GM18519 (cell line): Measurements from ENCODE around the gene PTPN4.

Source experiments
- ATAC-seq: cut with Tn5 transposase; IDR thresholded peaks from one replicate; pipeline ENCODE4 v1.9.1; 2021; ENCODE audit warnings: mild to moderate bottlenecking, moderate library complexity; ENCODE audit not compliant: unreplicated experiment, low FRiP score

The PTPN4 gene, protein sequence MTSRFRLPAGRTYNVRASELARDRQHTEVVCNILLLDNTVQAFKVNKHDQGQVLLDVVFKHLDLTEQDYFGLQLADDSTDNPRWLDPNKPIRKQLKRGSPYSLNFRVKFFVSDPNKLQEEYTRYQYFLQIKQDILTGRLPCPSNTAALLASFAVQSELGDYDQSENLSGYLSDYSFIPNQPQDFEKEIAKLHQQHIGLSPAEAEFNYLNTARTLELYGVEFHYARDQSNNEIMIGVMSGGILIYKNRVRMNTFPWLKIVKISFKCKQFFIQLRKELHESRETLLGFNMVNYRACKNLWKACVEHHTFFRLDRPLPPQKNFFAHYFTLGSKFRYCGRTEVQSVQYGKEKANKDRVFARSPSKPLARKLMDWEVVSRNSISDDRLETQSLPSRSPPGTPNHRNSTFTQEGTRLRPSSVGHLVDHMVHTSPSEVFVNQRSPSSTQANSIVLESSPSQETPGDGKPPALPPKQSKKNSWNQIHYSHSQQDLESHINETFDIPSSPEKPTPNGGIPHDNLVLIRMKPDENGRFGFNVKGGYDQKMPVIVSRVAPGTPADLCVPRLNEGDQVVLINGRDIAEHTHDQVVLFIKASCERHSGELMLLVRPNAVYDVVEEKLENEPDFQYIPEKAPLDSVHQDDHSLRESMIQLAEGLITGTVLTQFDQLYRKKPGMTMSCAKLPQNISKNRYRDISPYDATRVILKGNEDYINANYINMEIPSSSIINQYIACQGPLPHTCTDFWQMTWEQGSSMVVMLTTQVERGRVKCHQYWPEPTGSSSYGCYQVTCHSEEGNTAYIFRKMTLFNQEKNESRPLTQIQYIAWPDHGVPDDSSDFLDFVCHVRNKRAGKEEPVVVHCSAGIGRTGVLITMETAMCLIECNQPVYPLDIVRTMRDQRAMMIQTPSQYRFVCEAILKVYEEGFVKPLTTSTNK

DNA sequence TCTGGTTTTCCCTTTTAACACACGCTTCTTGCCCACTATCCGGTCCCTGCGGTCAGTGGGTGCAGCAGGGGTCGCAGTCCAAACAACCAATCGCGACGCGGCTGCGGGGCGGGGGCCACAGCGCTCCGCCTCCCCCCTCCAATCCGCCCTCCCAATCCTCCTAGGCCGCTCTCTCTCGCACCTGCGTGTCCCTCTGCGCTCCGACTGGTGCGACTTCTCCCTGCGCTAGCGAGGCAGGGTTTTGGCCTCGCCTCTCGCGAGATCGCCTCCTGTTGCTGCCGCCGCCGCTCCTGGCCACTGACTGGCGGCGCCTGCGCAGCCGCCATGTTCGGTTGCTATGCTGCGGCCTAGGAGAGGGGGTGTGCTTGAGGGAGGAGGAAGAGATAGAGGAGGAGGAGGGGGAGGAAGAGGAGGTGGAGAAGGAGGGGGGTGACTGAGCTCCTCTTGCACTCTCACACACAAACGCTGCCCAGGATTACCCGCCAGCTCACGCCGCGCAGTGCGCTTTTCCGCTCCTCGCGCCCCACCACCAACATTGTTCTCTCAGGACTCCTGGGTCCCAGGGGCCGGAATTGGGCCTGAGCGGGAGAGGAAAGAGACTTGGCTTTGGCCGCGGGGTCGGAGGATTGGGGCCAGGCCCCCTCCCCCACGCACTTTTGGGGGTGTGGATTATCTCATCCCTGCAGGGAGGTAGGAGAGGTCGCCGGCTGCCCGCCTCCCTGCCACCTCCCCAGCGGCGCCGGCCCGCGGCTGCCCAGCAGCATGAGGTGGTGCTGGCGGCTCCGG is at the start of gene PTPN4:
TSS of gene PTPN4 (plus strand) at position 472 of the 786 bp plus-strand sequence. CDS start 49,932 bp downstream, outside the sequence.
- ATAC-seq = peak; percentile 95

DNA sequence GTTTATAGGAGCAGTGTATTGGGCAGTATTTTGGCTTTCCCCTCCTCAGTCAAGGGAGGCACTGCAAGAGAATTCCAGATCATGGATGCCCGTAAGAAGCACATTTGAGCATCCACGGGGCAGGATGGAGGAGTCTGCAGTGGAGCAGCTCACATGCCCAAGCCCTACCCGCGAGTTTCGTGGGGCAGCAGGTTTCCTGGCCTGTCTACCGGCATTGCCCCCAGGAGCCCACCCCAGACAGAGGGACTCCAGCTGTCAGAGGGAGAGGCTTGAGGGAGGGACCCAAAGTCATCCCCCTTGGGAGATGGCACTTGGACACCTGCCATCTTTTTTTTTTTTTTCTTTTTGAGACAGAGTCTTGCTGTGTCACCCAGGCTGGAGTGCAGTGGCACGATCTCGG is 49.4 kb upstream of the PTPN4 start:
- no peak for ATAC-seq

DNA sequence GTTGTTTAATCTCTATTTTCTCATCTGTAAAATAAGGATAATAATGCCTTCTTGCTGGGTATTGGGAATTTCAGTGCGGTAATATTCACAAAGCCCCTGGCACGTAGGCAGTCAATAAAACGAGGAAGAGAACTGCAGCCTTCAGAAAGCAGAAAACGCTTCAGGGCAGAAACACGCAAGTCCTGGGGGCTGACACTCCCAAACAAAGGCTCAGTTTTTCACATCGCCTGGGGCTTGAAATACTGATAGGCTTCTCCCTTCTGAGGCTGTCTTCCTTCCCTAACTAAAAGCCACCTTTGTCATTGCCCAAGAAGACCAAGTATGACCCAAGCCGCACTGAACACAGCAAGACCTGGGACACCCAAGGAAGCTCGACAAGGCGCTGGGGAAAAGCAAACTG is 48.4 kb upstream of the PTPN4 start:
- no peak for ATAC-seq

DNA sequence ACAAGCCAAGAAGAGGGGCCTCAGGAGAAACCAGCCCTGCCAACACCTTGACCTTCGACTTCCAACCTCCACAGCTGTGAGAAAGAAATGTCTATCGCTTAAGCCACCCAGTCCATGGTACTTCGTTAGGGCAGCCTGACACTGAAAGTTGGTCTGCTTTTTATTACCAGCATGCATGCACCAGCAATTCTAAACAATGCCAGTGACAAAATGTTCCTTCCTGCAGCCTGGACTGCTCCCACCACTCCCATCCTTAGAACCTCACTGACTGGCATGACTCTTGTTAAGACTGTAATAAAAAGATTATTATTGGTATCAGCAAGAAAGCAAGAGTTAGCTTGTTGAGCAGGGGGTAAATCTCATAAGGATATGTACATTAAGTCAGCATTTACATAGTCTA is 47.2 kb upstream of the PTPN4 start:
- ATAC-seq = no peak

DNA sequence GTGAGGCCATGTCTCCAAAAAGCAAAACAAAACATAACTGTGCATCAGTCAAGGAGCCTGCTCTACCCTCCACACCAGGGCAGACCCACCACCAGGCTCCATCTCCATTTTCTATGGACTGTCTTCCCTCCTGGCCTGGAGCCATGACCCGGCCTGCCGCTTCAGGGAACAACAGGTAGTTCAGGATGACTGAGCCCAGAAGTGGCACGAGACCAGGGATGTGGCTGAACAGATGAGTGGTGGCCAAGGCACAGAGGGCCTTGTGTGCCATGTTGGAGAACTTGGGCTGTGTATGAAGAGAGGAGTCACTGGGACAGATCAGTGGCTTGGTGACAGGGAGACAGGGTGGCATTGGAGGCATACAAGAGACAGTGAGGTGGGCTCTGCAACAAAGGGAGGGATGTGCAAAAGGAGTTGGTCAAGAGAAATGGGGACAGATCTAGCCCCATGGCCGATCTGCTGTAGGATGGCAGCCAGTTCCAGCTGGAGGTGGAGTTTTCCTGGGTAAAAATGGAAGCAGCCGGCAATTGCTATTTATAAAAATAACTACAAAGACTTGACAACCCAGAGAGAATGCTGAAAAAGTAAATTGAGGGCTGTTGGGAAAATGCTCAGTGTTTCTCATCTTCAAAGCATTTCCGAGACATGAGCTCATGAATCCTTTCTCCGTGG is 45.8 kb upstream of the PTPN4 start:
- ATAC-seq = no peak

DNA sequence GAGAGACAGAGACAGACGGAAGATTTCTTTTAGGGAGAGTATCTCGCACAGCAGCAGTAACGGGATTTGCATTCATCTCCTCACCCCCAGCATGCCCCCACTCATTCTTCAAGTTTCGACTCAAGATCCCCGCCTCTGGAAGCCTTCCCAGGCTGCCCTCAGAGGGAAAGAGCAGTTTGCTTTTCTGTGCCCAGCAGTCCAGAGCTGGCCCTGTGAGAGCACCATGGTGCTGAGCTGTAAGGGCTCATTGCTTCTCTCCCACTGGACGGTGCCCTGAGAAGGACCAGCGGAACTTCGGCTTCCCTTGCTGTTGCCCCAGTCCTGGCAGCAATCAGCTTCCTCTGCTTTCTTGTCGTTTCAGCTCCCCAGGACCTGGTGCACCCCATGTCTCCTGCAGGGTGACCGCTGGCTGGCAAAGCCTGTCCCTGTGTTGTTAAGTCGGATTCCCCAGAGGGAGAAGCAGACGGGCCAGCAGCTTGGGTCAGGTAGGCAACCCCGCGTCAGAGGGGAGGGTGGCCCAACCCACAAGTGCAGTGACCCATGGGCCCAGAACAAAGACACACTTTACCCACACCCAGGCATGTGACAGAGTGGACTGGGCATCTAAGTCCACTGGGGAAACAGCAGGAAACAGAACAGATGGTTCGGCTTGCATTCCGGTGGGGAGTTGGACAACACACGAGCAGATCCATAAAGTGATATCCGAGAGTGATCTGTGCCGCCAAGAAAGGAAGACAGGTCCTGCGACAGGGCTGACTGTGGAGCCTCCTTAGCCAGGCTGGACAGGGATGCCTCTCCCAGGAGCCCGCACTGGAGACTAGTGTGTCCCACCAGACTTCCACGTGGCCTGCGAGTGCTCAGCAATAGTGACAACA is 44.1 kb upstream of the PTPN4 start:
- no peak for ATAC-seq

DNA sequence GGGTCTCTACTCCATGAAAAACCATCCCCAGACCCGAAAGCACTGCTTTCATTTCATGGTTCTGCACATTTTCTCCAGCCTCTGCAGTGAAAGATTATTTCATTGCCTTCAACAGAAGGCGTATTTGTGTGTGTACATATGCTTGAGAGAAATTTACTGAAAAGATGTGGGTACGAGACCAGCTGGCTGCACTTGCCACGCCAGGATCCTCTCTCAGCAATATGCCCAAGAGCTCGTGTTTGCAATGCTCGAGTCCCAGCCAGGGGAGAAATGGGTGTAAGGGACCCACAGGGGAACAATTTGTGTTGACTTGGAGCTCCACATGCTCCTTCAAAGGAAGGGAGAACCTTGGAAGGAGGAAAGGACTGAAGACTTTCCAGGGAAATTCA is 43.4 kb upstream of the PTPN4 start:
- ATAC-seq = no peak

DNA sequence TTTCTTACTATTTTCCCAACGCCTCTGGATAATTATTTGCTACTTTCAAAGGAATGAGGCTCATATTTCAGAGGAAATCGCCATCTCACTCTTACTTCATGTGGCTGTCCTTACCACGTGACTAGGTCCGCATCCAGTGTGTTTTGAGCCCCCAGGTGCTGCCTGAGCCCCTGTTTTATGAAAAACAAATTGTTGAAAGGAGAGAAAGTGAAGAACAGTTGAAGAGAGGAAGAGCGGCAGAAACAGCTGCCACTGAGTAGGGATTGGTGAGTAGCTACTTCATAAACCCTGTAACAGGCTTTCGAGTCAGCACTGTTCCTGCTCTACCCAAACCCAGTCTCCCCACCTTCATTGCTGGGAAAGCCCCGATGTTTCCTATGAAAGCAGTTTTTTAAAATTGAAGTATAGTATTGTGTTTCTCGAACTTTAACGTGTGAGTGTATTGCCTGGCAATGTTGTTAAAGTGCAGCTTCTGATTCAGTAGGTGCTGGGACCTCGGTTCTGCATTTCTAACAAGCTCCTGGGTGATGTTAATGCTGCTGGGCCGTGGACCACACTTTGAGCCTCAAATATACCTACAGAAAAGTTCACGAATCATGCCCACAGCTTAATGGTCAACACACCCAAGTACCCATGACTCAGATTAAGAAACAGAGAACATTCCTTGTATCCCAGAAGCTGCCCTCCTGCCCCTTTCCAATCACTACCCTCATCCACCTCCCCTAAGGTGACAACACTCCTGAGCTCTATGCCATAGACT is 41.0 kb upstream of the PTPN4 start:
- ATAC-seq = no peak

DNA sequence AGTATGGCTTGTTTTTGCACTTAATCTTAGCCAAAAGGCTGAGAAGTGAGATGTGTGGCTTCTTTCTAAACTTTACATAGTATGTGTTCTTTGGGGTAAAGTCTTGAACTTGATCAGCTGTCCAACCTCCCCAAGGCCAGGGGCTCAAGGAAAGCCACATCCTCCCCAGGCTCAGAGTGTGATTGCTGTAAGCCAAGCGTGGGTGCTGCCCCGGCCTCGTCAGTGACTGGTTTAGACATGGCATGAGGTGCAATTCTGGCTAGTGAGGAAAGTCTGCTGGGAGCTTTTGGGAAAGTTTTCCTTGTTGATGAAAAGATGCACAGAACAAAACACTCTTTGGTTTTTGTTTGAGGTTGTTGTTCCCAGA is 40.5 kb upstream of the PTPN4 start:
- no peak for ATAC-seq

DNA sequence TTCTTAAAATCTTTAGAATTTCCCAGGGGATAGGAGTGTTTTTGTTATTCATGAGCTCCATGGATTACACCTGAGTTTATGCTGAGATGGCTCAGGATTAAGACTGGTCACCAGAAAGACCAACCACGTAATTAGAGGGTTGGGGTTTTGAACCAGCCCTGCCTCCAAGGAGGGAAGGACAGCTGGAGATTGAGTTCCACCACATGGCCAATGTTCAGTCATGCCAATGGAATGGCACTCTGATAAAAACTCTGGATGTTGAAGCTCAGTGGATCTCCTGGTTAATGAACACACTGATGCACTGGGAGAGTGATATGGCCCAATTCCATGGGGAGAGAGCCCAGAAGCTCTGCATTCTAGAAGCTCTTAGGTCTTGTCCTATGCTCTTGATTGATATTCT is 38.7 kb upstream of the PTPN4 start:
- no peak for ATAC-seq

DNA sequence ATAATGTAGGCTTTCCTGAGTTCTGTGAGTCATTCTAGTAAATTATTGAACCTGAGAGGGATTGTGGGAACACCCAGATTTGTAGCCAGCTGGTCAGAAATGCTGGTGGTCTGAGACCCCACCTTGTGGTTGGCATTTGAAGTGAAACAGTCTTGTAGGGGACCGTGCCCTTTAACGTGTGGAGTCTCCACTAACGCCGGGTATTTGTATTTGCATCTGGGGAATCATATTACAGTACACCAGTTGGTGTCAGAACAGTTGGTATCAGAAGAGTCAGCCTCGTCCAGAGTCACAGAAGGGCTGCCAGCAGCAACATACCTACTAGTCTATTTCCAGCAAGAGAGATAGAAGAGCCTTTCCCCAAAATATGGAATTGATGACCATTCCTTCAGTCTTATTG is 38.3 kb upstream of the PTPN4 start:
- no peak for ATAC-seq

DNA sequence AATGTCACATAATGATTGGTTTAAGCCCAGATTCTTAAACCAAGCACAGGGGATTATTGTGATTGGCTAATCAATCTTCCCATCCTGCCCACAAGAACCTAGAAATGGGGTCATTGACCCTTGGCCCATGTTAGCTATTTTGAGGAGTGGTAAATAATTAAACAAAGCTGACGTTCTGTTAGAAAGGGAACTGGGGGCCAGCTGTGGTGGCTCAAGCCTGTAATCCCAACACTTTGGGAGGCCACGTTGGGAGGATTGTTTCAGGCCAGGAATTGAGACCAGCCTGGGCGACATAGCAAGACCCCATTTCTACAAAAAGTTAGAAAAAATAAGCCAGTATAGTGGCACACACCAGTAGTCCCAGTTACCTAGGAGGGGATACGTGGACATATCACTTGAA is 37.8 kb upstream of the PTPN4 start:
- ATAC-seq = no peak

DNA sequence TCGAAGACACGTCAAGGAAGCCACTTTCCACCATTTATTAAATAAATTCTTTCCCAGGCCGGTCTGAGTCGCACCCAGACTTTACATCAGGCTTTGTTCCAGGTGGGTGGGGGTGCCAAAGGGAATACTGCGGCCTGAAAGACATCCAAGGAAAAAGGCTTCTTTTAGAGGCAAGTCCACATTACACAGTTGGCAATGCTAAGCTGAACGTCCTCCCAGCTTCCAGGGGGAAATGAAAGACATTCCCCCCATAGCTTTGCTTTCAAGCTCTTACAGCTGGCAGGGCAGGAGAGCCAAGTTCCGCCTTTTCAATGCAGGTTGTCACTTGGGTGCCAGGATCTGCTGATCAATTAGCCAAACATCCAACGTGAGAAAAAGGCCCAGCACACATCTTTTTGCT is 36.5 kb upstream of the PTPN4 start:
- ATAC-seq = no peak

DNA sequence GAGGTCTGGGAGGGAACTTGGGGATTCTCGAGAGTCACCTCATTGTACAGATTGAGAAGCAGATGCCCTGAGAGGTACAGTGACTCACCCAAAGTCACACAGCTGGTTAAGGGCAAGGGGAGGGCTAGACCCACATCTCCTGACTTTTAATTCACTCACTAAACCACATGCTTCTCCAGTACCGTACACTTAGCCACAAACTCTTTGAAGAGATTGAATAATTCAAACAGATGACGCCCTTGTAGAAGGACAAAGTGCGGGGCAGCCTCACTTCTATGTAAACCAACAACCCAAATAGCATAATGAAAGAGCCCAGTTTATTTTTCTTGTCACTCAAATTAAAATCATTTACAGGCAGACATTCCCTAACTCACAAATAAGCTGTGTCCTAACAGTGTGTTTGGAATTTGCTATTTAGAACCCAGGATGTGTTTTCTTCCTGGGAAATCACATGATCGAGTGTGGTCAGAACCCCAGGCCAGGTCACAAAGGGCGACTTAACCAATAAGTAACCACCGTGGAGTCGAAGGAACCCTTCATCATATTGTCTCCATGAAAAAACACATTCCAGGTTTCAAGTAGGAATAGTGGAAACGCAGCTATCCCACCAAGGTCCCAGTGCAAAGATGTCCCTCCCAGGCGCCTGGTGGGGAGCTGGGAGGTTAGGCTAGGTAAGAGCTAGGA is 35.8 kb upstream of the PTPN4 start:
- ATAC-seq = no peak

DNA sequence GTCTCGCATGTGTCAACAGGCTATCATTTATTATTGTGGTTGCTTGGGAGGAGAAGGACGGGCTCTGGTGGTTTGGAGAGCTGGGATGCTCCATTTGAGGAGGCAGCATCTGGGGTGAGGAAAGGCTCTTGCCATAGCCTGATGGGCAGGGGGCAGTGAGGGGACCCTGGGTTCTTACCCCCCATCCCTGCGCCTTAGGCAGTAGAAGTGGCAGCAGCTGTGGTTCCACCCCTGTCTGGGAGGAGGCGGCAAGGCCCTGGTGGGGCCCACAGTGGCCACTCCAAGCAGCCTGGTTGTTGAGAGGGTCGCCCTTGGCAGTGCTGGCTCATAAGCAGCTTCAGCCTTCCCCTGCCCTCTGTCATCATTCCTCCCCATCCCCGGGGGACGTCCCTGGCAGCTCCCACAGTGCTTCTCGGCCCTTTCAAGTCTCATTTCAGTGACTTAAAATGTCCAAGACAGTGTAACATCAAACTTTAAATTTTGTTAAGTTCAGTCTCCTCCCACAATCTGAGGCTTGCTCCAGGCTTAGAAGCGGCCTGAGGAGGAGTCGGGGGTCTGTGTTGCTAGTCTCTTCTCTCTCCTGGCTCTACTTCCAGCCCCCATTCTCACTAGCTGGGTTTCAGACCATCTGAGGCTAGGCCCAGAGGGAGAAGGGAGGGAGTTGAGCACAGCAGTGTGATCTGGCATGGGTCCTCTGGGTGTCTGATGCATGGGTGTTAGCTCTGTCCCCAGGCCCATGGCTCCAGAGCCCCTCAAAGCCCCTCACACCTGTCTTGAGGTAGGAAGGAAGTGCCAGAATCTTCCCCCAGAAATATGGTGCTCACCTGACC is 34.9 kb upstream of the PTPN4 start:
- ATAC-seq = no peak

DNA sequence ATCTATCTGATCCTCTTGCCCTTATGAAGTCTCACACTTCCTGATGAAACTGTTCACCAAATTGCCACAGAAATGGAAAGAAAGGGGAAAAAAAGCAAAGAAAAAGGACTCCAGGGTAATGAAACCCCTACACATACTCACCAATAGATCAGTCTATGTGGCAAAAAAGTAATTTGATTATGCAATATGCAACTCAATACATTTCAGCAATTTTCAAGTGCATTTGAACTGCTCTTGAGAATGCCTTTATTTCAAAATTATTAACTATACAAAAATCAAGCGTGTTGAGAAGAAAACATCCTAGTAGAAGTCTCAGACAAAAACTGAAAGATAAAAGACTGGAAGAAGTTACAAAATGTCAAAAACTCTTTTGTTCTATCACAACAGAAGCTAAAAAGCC is 32.2 kb upstream of the PTPN4 start:
- ATAC-seq = no peak

DNA sequence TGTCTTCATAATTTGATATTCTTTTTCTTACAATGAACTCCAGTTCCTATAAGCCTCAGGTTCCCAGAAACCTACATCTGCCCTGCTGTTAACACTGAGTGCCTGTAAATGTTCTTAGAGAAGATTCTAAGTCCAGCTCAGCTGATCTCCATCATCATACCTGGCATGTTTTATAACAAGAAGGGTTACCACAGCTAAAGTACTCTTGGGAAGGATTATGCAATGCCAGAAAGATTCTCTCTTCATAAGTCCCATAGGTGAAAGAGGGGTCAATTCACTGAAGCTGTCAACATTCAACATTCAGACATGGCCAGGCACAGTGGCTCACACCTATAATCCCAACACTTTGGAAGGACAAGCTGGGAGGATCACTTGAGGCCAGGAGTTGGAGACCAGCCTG is 31.3 kb upstream of the PTPN4 start:
- no peak for ATAC-seq
